Duodenal mucosa (tissue), 2 donors: ENCODE measurements around the gene BRMS1.
A peak's percentile ranks its signal among the peaks of the same experiment; 100 is the strongest.

Source experiments
- H3K27ac ChIP-seq: one replicate; pipeline ENCODE4 v1.7.0; 2013; ENCODE audit warnings: low read depth, low read length
- H3K27me3 ChIP-seq, 2 donors: one replicate each; pipeline ENCODE4 v1.7.0; 2013; ENCODE audit warnings: low read length in 2 of 2, control low read depth in 1 of 2; ENCODE audit not compliant: insufficient read depth in 2 of 2, control insufficient read depth in 1 of 2
- H3K36me3 ChIP-seq, 2 donors: one replicate each; pipeline ENCODE4 v1.7.0; 2013; ENCODE audit warnings: low read length in 2 of 2, control low read depth in 1 of 2; ENCODE audit not compliant: insufficient read depth in 2 of 2, control insufficient read depth in 1 of 2
- H3K4me1 ChIP-seq, 2 donors: one replicate each; pipeline ENCODE4 v1.7.0; 2013; ENCODE audit warnings: low read length in 2 of 2, control low read depth in 1 of 2; ENCODE audit not compliant: insufficient read depth in 2 of 2, control insufficient read depth in 1 of 2
- H3K4me3 ChIP-seq, 2 donors: one replicate each; pipeline ENCODE4 v1.7.0; 2013; ENCODE audit warnings: low read length in 2 of 2, low read depth in 1 of 2
- H3K9ac ChIP-seq, 2 donors: one replicate each; pipeline ENCODE4 v1.7.0; 2013; ENCODE audit warnings: low read length in 2 of 2, low read depth in 1 of 2
- H3K9me3 ChIP-seq, 2 donors: one replicate each; pipeline ENCODE4 v1.7.0; 2013; ENCODE audit warnings: low read length in 2 of 2, control low read depth in 1 of 2; ENCODE audit not compliant: control insufficient read depth in 1 of 2

Gene BRMS1

GRCh38 chr11:66302656-66303055 lies 42.2 kb downstream of the BRMS1 start:
- Histone ChIP-seq H3K27me3 (no peaks in the 10 kb centered on the region), H3K9ac (no peak overlapping the region), H3K4me3 (no peak overlapping the region), H3K27ac (no peak overlapping the region), H3K36me3 (no peaks in the 10 kb centered on the region), H3K9me3 (no peaks in the 10 kb centered on the region), H3K4me1 (no peaks in the 10 kb centered on the region)

- no peaks in the 10 kb centered on the region for H3K36me3 ChIP-seq
- H3K9ac ChIP-seq, result no peak overlapping the region
- no peak overlapping the region for H3K27ac ChIP-seq
- H3K27me3 ChIP-seq, result peaks cover 2 to 4% of the 10 kb centered on the region in 2 donors
- H3K4me3 ChIP-seq, result no peak overlapping the region
- no peaks in the 10 kb centered on the region for H3K4me1 ChIP-seq
- no peaks in the 10 kb centered on the region for H3K9me3 ChIP-seq
Observed at GRCh38 chr11:66299186-66299585, 45.7 kb downstream of the BRMS1 start.

- H3K9ac ChIP-seq, result no peak overlapping the region
- H3K27me3 ChIP-seq, result peaks cover 15 to 17% of the 10 kb centered on the region in 2 donors
- H3K4me3 ChIP-seq, result no peak overlapping the region
- H3K27ac ChIP-seq, result no peak overlapping the region
- no peaks in the 10 kb centered on the region for H3K36me3 ChIP-seq
- H3K9me3 ChIP-seq, result no peaks in the 10 kb centered on the region
- H3K4me1 ChIP-seq, result peaks cover 0 to 6% of the 10 kb centered on the region in 2 donors
Observed at GRCh38 chr11:66297610-66298009, 47.3 kb downstream of the BRMS1 start.

- H3K36me3 ChIP-seq, result no peaks in the 10 kb centered on the region
- H3K27me3 ChIP-seq, result peaks cover 24 to 29% of the 10 kb centered on the region in 2 donors
- no peak overlapping the region for H3K27ac ChIP-seq
- peaks cover 5 to 15% of the 10 kb centered on the region in 2 donors for H3K4me1 ChIP-seq
- H3K4me3 ChIP-seq, result no peak overlapping the region
- H3K9ac ChIP-seq, result no peak overlapping the region
- no peaks in the 10 kb centered on the region for H3K9me3 ChIP-seq
Observed at GRCh38 chr11:66294626-66295620, 50.0 kb downstream of the BRMS1 start.

GRCh38 chr11:66293777-66294625 lies 50.9 kb downstream of the BRMS1 start:
- Histone ChIP-seq H3K27ac (no peak overlapping the region), H3K27me3 (peaks cover 24 to 29% of the 10 kb centered on the region in 2 donors), H3K9ac (no peak overlapping the region), H3K4me3 (no peak overlapping the region), H3K4me1 (peaks cover 9 to 19% of the 10 kb centered on the region in 2 donors), H3K36me3 (no peaks in the 10 kb centered on the region), H3K9me3 (no peaks in the 10 kb centered on the region)

GRCh38 chr11:66293352-66293751 lies 51.6 kb downstream of the BRMS1 start:
- Histone ChIP-seq H3K27me3 (peaks cover 24 to 29% of the 10 kb centered on the region in 2 donors), H3K36me3 (no peaks in the 10 kb centered on the region), H3K4me3 (no peak overlapping the region), H3K27ac (no peak overlapping the region), H3K4me1 (peaks cover 9 to 21% of the 10 kb centered on the region in 2 donors), H3K9ac (no peak overlapping the region), H3K9me3 (no peaks in the 10 kb centered on the region)

GRCh38 chr11:66292543-66293332 lies 52.2 kb downstream of the BRMS1 start:
- no peak overlapping the region for H3K4me3 ChIP-seq
- H3K9ac ChIP-seq, result no peak overlapping the region
- H3K27me3 ChIP-seq, result peaks cover 24 to 29% of the 10 kb centered on the region in 2 donors

GRCh38 chr11:66291706-66292542 lies 53.0 kb downstream of the BRMS1 start, which contains the start of gene TMEM151A:
TSS of gene TMEM151A (plus strand) at chr11:66291894. CDS start at chr11:66292014, 120 bp downstream.
- H3K27me3 ChIP-seq, result peaks cover 24 to 29% of the 10 kb centered on the region in 2 donors
- H3K36me3 ChIP-seq, result no peaks in the 10 kb centered on the region
- H3K27ac ChIP-seq, result no peak within 1 kb of the TSS
- H3K9ac ChIP-seq, result no peak within 1 kb of the TSS
- H3K4me1 ChIP-seq, result peaks cover 19 to 34% of the 10 kb centered on the region in 2 donors
- no peaks in the 10 kb centered on the region for H3K9me3 ChIP-seq
- H3K4me3 ChIP-seq, result peak within 1 kb of the TSS; percentile 33 to 36

More at GRCh38 chr11:66292543-66293332, 52.2 kb downstream of the BRMS1 start:
- Histone ChIP-seq H3K36me3 (no peaks in the 10 kb centered on the region), H3K9me3 (no peaks in the 10 kb centered on the region), H3K4me1 (peaks cover 15 to 27% of the 10 kb centered on the region in 2 donors), H3K27ac (no peak overlapping the region)

- Histone ChIP-seq H3K9me3 (no peaks in the 10 kb centered on the region), H3K4me1 (peaks cover 19 to 34% of the 10 kb centered on the region in 2 donors), H3K27ac (no peak overlapping the region), H3K36me3 (no peaks in the 10 kb centered on the region), H3K27me3 (peaks cover 24 to 25% of the 10 kb centered on the region in 2 donors), H3K4me3 (peak overlapping the region in 1 of 2 donors; percentile 33), H3K9ac (no peak overlapping the region)
Observed at GRCh38 chr11:66291303-66291705, 53.6 kb downstream of the BRMS1 start.
